Measurements from ENCODE around the gene ATXN7L1. TPM values are rescaled to one million over a fixed set of nuclear protein-coding genes. Genes with fewer than 3 reads are reported as not detected.

Gene ATXN7L1
- total and polyA plus RNA-seq, 7 donors, result 1.2 to 6.0 (median 3.0) TPM

GRCh38 chr7:105896407-105896911, 20.1 kb upstream of the ATXN7L1 start:
- Histone ChIP-seq H3K27ac (no peak overlapping the region), H3K27me3 (ENCODE audit: insufficient read depth in 3 of 3, low read length in 2 of 3) (no peaks in the 10 kb centered on the region), H3K9me3 (no peaks in the 10 kb centered on the region), H3K4me3 (no peak overlapping the region), H3K36me3 (ENCODE audit: insufficient read depth in 1 of 2, low read depth in 1 of 2) (no peaks in the 10 kb centered on the region), H3K4me1 (no peaks in the 10 kb centered on the region)
- ATAC-seq, result no peak
- no peak for DNase-seq
- WGBS, 3 donors, result 30 to 36% (median 33%) methylated on average over 1 of the region's 1 CpG
- intact Hi-C loops (cut with DNase I), result no loop called here
- no peak for TF ChIP-seq CTCF (IDR thresholded peaks at IDR 0.05)

- TF ChIP-seq CTCF (IDR thresholded peaks at IDR 0.05), result no peak
- Histone ChIP-seq H3K4me3 (no peak overlapping the region), H3K9me3 (no peaks in the 10 kb centered on the region), H3K4me1 (no peaks in the 10 kb centered on the region), H3K27me3 (ENCODE audit: insufficient read depth in 3 of 3, low read length in 2 of 3) (no peaks in the 10 kb centered on the region), H3K27ac (no peak overlapping the region), H3K36me3 (ENCODE audit: insufficient read depth in 1 of 2, low read depth in 1 of 2) (no peaks in the 10 kb centered on the region)
- ATAC-seq (no peak), DNase-seq (no peak)
- WGBS, 3 donors, result 92 to 97% (median 96%) methylated on average over 3 of the region's 3 CpGs
- intact Hi-C loops (cut with DNase I), result no loop called here
These were observed 17.7 kb upstream of the ATXN7L1 start for GRCh38 chr7:105894131-105894530.

DNA sequence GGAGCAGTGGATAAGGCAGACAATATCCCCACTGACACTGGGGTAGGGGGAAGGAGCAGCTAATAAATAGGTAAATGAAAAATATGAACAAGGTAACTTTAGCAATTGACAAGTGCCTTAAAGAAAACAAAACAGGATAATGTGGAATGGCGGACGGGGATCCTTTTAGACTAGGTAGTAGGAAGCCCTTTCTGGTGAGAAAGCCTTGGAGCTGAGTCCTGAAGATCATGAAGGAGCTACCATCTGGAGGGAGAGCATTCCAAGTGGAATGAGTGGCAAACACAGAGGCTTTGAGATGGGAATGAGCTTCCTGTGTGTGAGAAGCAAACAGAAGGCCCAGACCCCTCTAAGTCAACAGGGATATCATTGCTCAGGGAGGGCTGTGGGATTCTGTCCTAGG, 16.0 kb upstream of the ATXN7L1 start:
- Histone ChIP-seq H3K36me3 (ENCODE audit: insufficient read depth in 1 of 2, low read depth in 1 of 2) (no peaks in the 10 kb centered on the region), H3K4me3 (no peak overlapping the region), H3K9me3 (no peaks in the 10 kb centered on the region), H3K4me1 (peaks cover 5% of the 10 kb centered on the region), H3K27ac (no peak overlapping the region), H3K27me3 (ENCODE audit: insufficient read depth in 3 of 3, low read length in 2 of 3) (no peaks in the 10 kb centered on the region)
- DNase-seq, result no peak
- 98% methylated on average over 2 of the region's 2 CpGs for WGBS, 3 donors
- no peak for ATAC-seq
- TF ChIP-seq CTCF (IDR thresholded peaks at IDR 0.05), result no peak
- intact Hi-C loops (cut with DNase I), result no loop called here

- Histone ChIP-seq H3K27me3 (ENCODE audit: insufficient read depth in 3 of 3, low read length in 2 of 3) (no peaks in the 10 kb centered on the region), H3K9me3 (no peaks in the 10 kb centered on the region), H3K36me3 (ENCODE audit: insufficient read depth in 1 of 2, low read depth in 1 of 2) (no peaks in the 10 kb centered on the region), H3K4me1 (peaks cover 5% of the 10 kb centered on the region), H3K27ac (no peak overlapping the region), H3K4me3 (no peak overlapping the region)
- WGBS, 3 donors, result 87 to 93% (median 93%) methylated on average over 4 of the region's 4 CpGs
- ATAC-seq, result no peak
- TF ChIP-seq CTCF (IDR thresholded peaks at IDR 0.05), result no peak
- intact Hi-C loops (cut with DNase I), result no loop called here
- no peak for DNase-seq
These were observed 14.0 kb upstream of the ATXN7L1 start for GRCh38 chr7:105890290-105890997.

Measured in psoas muscle (tissue), 8 donors.